Right atrium auricular region (tissue), 2 donors: ENCODE measurements around the gene CCDC138. TPM values are rescaled to one million over a fixed set of nuclear protein-coding genes. Genes with fewer than 3 reads are reported as not detected.

Experiments used
- DNase-seq: peaks from one replicate; pipeline ENCODE4 v3.0.0-alpha.2; 2019; ENCODE audit warnings: low spot score
- H3K27ac ChIP-seq, 2 donors: fragments of 200-600 bp; sonication (generic); 1 replicate in 1 of 2; 2 replicates in 1 of 2; pipeline ENCODE4 v1.5.1; 2016 to 2019
- H3K27me3 ChIP-seq, 2 donors: fragments of 200-600 bp; sonication (generic); one replicate each; pipeline versions ENCODE4 v1.5.1 to v1.6.0; 2017 to 2019
- H3K36me3 ChIP-seq: fragments of 200-600 bp; sonication (generic); one replicate; pipeline ENCODE4 v1.5.1; 2016
- H3K4me1 ChIP-seq, 2 donors: fragments of 200-600 bp; sonication (generic); one replicate each; pipeline versions ENCODE4 v1.5.1 to v1.6.0; 2017 to 2019
- H3K4me3 ChIP-seq, 2 donors: fragments of 200-600 bp; sonication (generic); 1 replicate in 1 of 2; 2 replicates in 1 of 2; pipeline ENCODE4 v1.5.1; 2017 to 2019; ENCODE audit warnings: mild to moderate bottlenecking in 1 of 2, moderate library complexity in 1 of 2
- H3K9me3 ChIP-seq, 2 donors: fragments of 200-600 bp; sonication (generic); one replicate each; pipeline ENCODE4 v1.5.1; 2019
- total RNA-seq, 2 donors: library from RNA; depleted of rRNA; stranded (reverse); fragments of >200 nt; gene quantifications; one replicate each; pipeline ENCODE4 v1.1.0, GENCODE V29; 2016
- TF ChIP-seq, protein P1 (sequence below), 2 donors: fragments of 200-600 bp; sonication (generic); IDR thresholded peaks; one replicate each; pipeline ENCODE4 v1.5.1; 2019; ENCODE audit warnings: antibody characterized with exemption in 2 of 2

The CCDC138 gene
- total RNA-seq, 2 donors from 2014 or later = 1.0 to 1.5 TPM

DNA sequence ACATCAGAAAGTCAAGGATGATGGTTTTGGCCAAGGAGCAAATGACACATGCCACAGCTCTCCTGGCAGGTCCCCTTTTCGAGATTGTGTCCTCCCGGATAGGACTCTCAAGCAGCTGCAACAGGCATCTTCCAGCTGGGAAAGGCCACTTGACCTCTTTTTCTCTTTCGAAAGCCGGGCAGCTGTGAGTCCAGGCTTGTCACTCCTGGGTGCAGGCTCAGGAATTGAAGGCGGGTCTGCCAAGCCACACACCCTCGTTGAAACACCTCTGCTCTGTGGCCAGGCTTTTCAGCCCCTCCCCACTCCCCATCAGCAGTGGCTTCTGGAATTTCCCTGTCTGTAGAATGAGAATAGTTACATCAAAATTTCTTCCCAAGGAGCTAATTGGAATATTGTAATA, 98.0 kb downstream of the CCDC138 start:
- Histone ChIP-seq H3K9me3 (peaks cover 0 to 38% of the 10 kb centered on the region in 2 donors), H3K4me3 (no peak overlapping the region), H3K36me3 (no peaks in the 10 kb centered on the region), H3K4me1 (no peaks in the 10 kb centered on the region), H3K27ac (no peak overlapping the region), H3K27me3 (no peaks in the 10 kb centered on the region)
- TF ChIP-seq, protein P1, sequence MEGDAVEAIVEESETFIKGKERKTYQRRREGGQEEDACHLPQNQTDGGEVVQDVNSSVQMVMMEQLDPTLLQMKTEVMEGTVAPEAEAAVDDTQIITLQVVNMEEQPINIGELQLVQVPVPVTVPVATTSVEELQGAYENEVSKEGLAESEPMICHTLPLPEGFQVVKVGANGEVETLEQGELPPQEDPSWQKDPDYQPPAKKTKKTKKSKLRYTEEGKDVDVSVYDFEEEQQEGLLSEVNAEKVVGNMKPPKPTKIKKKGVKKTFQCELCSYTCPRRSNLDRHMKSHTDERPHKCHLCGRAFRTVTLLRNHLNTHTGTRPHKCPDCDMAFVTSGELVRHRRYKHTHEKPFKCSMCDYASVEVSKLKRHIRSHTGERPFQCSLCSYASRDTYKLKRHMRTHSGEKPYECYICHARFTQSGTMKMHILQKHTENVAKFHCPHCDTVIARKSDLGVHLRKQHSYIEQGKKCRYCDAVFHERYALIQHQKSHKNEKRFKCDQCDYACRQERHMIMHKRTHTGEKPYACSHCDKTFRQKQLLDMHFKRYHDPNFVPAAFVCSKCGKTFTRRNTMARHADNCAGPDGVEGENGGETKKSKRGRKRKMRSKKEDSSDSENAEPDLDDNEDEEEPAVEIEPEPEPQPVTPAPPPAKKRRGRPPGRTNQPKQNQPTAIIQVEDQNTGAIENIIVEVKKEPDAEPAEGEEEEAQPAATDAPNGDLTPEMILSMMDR (IDR thresholded peaks at IDR 0.05) = no peak
- DNase-seq = no peak

DNA sequence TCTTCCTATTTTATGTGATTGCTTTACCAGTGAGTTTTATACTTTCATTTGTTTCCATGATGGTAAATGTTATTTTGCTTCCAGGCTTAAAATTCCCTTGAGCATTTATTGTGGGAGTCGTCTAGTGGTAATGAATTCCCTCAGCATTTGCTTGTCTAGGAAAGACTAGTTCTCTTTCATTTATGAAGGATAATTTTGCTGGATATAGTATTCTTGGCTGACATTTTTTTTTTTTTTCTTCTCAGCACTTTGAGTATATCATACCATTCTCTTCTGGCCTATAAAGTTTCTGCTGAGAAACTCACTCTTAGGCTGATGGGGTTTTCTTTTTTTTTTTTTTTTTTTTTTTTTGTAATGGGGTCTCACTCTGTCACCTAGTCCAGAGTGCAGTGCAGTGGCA, 103.3 kb downstream of the CCDC138 start:
- DNase-seq = no peak
- Histone ChIP-seq H3K4me1 (no peaks in the 10 kb centered on the region), H3K9me3 (peaks cover 0 to 38% of the 10 kb centered on the region in 2 donors), H3K36me3 (no peaks in the 10 kb centered on the region), H3K27ac (no peak overlapping the region), H3K27me3 (no peaks in the 10 kb centered on the region), H3K4me3 (no peak overlapping the region)
- TF ChIP-seq, protein P1 (IDR thresholded peaks at IDR 0.05) = no peak

DNA sequence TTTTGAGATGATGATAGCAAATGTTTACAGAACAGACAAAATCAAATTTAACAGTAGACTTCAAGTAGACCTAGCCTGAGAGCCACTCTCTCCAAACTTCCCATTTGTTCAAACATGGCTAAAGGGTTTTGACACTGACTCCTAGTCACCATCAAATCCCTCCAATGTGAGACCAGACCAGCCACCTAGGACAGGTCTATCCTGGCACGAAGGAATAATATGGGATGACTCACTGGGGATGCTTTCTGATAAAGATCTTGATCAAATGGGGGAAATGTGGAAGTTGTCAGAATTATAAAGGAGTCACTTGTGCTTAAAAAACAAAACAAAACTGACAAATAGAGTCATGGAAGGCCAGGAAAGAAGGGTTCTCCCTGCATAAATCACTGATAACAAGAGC, 106.7 kb downstream of the CCDC138 start:
- Histone ChIP-seq H3K27ac (no peak overlapping the region), H3K4me1 (no peaks in the 10 kb centered on the region), H3K9me3 (peaks cover 0 to 25% of the 10 kb centered on the region in 2 donors), H3K4me3 (no peak overlapping the region), H3K27me3 (no peaks in the 10 kb centered on the region), H3K36me3 (no peaks in the 10 kb centered on the region)
- TF ChIP-seq, protein P1 (IDR thresholded peaks at IDR 0.05) = no peak
- DNase-seq = no peak

DNA sequence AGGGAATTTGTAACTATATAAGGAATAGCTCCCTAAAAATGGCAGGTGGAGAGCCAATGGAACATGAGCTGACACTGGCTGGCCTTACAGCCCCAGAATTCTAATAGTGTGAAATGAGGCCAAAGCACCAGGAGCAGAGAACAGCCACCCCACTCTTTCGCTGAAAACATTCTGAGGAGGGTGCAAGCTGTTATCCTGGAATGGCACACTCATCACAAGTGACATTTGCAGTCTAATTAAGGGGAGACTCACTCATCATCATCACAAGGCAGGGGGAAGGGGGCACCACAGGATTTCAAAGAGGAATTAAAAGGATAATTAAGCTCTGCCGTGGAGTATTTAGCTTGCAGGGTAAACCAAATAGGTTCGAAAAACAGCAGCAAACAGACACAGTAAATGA, 108.2 kb downstream of the CCDC138 start:
- peaks cover 0 to 17% of the 10 kb centered on the region in 2 donors for H3K9me3 ChIP-seq
- H3K4me1 ChIP-seq = no peaks in the 10 kb centered on the region

DNA sequence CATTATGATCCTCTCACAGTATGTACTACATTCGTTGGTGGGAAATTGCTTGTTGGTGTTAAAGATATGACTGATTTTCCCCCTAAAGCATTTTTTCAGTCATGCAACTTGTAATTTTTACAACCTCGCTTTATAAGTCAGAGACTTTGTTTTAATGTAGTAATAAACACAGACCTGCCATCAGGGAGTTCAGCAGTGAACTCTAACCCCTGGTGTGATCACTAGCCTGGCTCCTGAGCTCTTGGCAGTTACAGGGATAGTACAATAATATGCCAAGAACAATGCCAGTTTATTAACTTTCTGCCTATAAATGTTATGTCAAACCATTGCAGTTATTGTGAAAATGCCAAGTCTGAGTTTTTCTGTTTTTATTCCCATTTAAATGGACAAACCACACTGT, 108.6 kb downstream of the CCDC138 start:
- H3K9me3 ChIP-seq = peaks cover 0 to 17% of the 10 kb centered on the region in 2 donors
- no peak overlapping the region for H3K4me3 ChIP-seq
- TF ChIP-seq, protein P1 (IDR thresholded peaks at IDR 0.05) = no peak
- no peaks in the 10 kb centered on the region for H3K27me3 ChIP-seq
- no peak overlapping the region for H3K27ac ChIP-seq
- H3K4me1 ChIP-seq = no peaks in the 10 kb centered on the region
- DNase-seq = no peak
- no peaks in the 10 kb centered on the region for H3K36me3 ChIP-seq

More for the DNA sequence above, 108.2 kb downstream of the CCDC138 start:
- Histone ChIP-seq H3K36me3 (no peaks in the 10 kb centered on the region), H3K27me3 (no peaks in the 10 kb centered on the region), H3K4me3 (no peak overlapping the region), H3K27ac (no peak overlapping the region)
- no peak for DNase-seq
- TF ChIP-seq, protein P1 (IDR thresholded peaks at IDR 0.05) = no peak

DNA sequence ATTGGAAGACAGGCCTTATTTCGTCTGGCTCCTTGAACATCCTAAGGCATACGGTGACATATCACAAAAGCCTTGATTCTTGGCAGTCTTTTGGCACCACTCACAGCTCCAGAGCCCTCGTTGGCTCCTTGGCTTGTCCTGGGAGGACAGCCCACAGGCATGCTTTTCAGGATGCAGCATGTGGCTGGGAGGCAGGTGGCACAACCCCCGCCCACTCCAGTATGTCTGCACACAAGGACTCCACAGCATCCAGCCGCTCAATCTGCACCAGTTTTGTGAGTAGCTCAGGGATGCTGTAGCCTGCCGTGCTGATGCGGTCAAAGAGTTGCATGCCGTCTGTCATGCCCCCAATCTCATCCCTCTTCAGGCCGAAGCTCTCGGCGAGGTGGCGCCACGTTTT, 110.2 kb downstream of the CCDC138 start:
- TF ChIP-seq, protein P1 (IDR thresholded peaks at IDR 0.05) = no peak
- no peak overlapping the region for H3K4me3 ChIP-seq
- no peaks in the 10 kb centered on the region for H3K4me1 ChIP-seq
- no peaks in the 10 kb centered on the region for H3K36me3 ChIP-seq
- DNase-seq = no peak
- H3K27me3 ChIP-seq = no peaks in the 10 kb centered on the region
- peaks cover 0 to 7% of the 10 kb centered on the region in 2 donors for H3K9me3 ChIP-seq
- no peak overlapping the region for H3K27ac ChIP-seq
